Measurements from ENCODE around the gene WDR20. TPM values are rescaled to one million over a fixed set of nuclear protein-coding genes. Genes with fewer than 3 reads are reported as not detected.

WDR20 gene
- total and polyA plus RNA-seq, 2 of the 8 experiments (the other 6 are each of a cell fraction or from before 2014, with no cell fraction given) = 11.2 to 26.7 TPM

GRCh38 chr14:102227184-102227964 lies 87.7 kb downstream of the WDR20 start (continued):
- TF ChIP-seq TAF1 (IDR thresholded peaks at IDR 0.05; ENCODE audit: low read depth, low read length) (no peak), SP2 (IDR thresholded peaks at IDR 0.05; ENCODE audit: low read length) (no peak), JUND (IDR thresholded peaks at IDR 0.05; ENCODE audit: low read length) (no peak), RFX5 (IDR thresholded peaks at IDR 0.05; ENCODE audit: borderline replicate concordance, low read depth, low read length) (no peak), TEAD4 (IDR thresholded peaks at IDR 0.05; ENCODE audit: low read depth, low read length) (no peak), POU5F1 (IDR thresholded peaks at IDR 0.05; ENCODE audit: low read depth, low read length) (no peak)
